Spinal cord (tissue), 10 donors: ENCODE results near the gene SPRED3. TPM values are rescaled to one million over a fixed set of nuclear protein-coding genes. Genes with fewer than 3 reads are reported as not detected.

Experiments used
- DNase-seq, 6 donors: peaks; one replicate each; pipeline versions ENCODE4 v3.0.0 to v3.0.0-alpha.2; 2013 to 2015; ENCODE audit warnings: low spot score in 6 of 6, low read depth in 4 of 6
- H3K27ac ChIP-seq: one replicate; pipeline ENCODE4 v1.5.1; 2013; ENCODE audit warnings: low read depth, low read length, control low read depth
- H3K27me3 ChIP-seq: one replicate; pipeline ENCODE4 v1.6.1; 2013; ENCODE audit warnings: low read length; ENCODE audit not compliant: control insufficient read depth, insufficient read depth
- H3K36me3 ChIP-seq: one replicate; pipeline ENCODE4 v1.6.1; 2013; ENCODE audit warnings: low read length; ENCODE audit not compliant: control insufficient read depth, insufficient read depth
- H3K4me1 ChIP-seq: one replicate; pipeline ENCODE4 v1.6.1; 2013; ENCODE audit warnings: low read length; ENCODE audit not compliant: control insufficient read depth, insufficient read depth
- H3K4me3 ChIP-seq: one replicate; pipeline ENCODE4 v1.5.1; 2013; ENCODE audit warnings: low read depth, low read length, control low read depth
- H3K9me3 ChIP-seq: one replicate; pipeline ENCODE4 v1.6.1; 2013; ENCODE audit warnings: low read length; ENCODE audit not compliant: control insufficient read depth, insufficient read depth
- WGBS: methylation state at CpG from one replicate; pipeline ENCODE4 v1.1.5; 2013; ENCODE audit warnings: missing lambda C conversion rate; ENCODE audit not compliant: insufficient coverage; 5-methylcytosine and 5-hydroxymethylcytosine counted together
- polyA plus RNA-seq, 2 donors: library from polyadenylated mRNA; unstranded; fragments of 120-200 nt; gene quantifications; one replicate each; pipeline ENCODE4 v1.2.1, GENCODE V29; 2013; ENCODE audit not compliant: insufficient read length in 2 of 2
- total RNA-seq, 2 donors: library from RNA; depleted of rRNA in 1 of 2; stranded (reverse); fragments of 120-200 nt in 1 of 2; fragments of >200 nt in 1 of 2; gene quantifications; one replicate each; pipeline versions ENCODE4 v1.2.3 to v1.2.4, GENCODE V29; 2013 to 2014
- donor health status: healthy.

Gene SPRED3
- total and polyA plus RNA-seq, 4 donors, result 1.3 to 9.3 (median 5.1) TPM

GRCh38 chr19:38389957-38390924 lies 1.7 kb downstream of the SPRED3 start:
- Histone ChIP-seq H3K9me3 (no peaks in the 10 kb centered on the region), H3K36me3 (peaks cover 34% of the 10 kb centered on the region), H3K27ac (no peak overlapping the region), H3K4me3 (no peak overlapping the region), H3K27me3 (peaks cover 37% of the 10 kb centered on the region), H3K4me1 (peaks cover 46% of the 10 kb centered on the region)
- WGBS, result 32% methylated on average over 17 of the region's 22 CpGs
- no peak for DNase-seq

DNA sequence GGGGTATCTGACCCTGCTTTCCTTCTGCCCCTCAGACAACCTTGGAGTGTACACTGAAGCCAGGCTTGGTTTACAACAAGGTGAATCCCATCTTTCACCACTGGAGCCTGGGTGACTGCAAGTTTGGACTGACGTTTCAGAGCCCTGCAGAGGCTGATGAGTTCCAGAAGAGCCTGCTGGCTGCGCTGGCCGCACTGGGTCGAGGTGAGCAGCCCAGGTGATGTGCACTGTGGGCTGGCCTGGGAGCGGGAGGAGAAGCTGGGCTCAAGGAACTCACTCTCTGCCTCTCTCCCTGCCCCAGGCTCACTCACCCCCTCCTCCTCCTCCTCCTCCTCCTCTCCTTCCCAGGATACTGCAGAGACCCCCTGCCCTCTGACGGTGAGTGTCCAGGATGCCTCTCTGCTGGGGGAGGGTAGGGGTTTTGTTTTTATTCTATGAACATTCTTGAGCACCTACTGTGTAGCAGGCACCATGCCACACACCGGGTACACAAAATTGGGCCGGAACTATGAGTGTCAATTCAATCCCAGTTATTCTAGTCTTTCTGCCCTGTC lies 3.5 kb downstream of the SPRED3 start:
- 62% methylated on average over 4 of the region's 8 CpGs for WGBS
- no peak for DNase-seq
- Histone ChIP-seq H3K4me3 (no peak overlapping the region), H3K9me3 (no peaks in the 10 kb centered on the region), H3K36me3 (peaks cover 25% of the 10 kb centered on the region), H3K27ac (no peak overlapping the region), H3K4me1 (peaks cover 35% of the 10 kb centered on the region), H3K27me3 (peaks cover 30% of the 10 kb centered on the region)

GRCh38 chr19:38392707-38393308 lies 4.3 kb downstream of the SPRED3 start:
- Histone ChIP-seq H3K36me3 (peaks cover 25% of the 10 kb centered on the region), H3K27ac (no peak overlapping the region), H3K4me1 (peaks cover 27% of the 10 kb centered on the region), H3K9me3 (no peaks in the 10 kb centered on the region), H3K27me3 (peaks cover 32% of the 10 kb centered on the region), H3K4me3 (no peak overlapping the region)
- no peak for DNase-seq
- 82% methylated on average over 6 of the region's 6 CpGs for WGBS

DNA sequence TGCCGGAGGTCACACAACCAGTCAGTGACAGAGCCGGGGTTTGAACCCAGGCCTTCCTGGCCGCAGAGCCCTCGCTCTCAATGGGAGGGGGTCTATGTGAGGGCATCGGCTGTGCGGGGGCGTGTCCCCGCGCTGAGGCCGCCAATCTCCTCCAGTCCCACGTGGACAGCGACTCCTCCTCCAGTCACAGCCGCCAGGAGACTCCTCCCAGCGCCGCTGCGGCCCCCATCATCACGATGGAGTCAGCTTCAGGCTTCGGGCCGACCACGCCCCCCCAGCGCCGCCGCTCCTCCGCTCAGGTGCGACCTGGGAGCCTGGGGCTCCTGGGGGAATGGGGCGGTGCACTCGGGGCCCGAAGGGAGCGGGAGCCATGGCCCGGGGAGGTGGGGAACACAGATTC lies 6.0 kb downstream of the SPRED3 start:
- peaks cover 28% of the 10 kb centered on the region for H3K27me3 ChIP-seq
- no peak for DNase-seq

DNA sequence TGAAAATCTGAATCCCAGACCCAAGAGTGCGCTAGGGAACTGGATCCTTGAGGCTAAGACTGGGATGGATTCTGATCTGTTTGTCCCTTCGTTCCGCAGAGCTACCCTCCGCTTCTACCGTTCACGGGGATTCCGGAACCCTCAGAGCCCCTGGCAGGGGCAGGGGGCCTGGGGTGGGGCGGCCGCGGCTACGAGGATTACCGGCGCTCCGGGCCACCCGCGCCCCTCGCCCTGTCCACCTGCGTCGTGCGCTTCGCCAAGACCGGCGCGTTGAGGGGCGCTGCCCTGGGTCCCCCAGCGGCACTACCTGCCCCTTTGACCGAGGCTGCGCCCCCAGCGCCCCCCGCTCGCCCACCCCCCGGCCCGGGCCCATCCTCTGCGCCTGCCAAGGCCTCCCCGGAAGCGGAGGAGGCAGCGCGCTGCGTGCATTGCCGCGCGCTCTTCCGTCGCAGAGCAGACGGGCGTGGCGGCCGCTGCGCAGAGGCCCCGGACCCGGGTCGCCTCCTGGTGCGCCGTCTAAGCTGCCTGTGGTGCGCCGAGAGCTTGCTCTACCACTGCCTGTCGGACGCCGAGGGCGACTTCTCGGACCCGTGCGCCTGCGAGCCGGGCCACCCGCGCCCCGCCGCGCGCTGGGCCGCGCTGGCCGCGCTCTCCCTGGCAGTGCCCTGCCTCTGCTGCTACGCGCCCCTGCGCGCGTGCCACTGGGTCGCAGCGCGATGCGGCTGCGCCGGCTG lies 7.1 kb downstream of the SPRED3 start:
- H3K4me1 ChIP-seq, result peaks cover 5% of the 10 kb centered on the region
- peaks cover 23% of the 10 kb centered on the region for H3K36me3 ChIP-seq
- no peaks in the 10 kb centered on the region for H3K9me3 ChIP-seq
- DNase-seq, result no peak
- peaks cover 28% of the 10 kb centered on the region for H3K27me3 ChIP-seq
- WGBS, result 28% methylated on average over 86 of the region's 86 CpGs
- no peak overlapping the region for H3K27ac ChIP-seq
- no peak overlapping the region for H3K4me3 ChIP-seq

More for the DNA sequence above, 6.0 kb downstream of the SPRED3 start:
- peaks cover 12% of the 10 kb centered on the region for H3K4me1 ChIP-seq
- H3K9me3 ChIP-seq, result no peaks in the 10 kb centered on the region
- H3K4me3 ChIP-seq, result no peak overlapping the region
- peaks cover 25% of the 10 kb centered on the region for H3K36me3 ChIP-seq
- no peak overlapping the region for H3K27ac ChIP-seq
- 17% methylated on average over 30 of the region's 30 CpGs for WGBS

DNA sequence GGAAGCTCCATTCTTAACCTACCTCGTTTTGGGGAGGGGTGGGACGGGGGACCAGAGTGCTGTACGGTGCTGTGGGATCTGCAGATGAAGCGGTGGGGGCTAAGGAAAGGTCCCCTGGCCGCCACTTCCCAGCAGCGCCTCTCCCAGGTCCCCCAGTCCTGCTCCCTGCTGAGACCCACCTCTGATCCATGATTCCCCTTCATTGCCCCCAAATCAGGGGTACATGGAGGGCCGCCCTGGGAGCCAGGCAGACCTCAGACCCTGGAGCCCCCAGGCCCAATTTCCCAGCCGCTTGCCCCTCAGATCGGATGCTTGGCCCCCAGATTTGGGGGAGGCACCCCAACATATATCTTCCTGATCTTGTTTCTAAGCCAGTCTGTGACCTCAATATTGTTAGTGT lies 10.6 kb downstream of the SPRED3 start:
- Histone ChIP-seq H3K36me3 (peaks cover 13% of the 10 kb centered on the region), H3K27me3 (peaks cover 19% of the 10 kb centered on the region), H3K27ac (no peak overlapping the region), H3K9me3 (no peaks in the 10 kb centered on the region), H3K4me3 (no peak overlapping the region), H3K4me1 (peaks cover 15% of the 10 kb centered on the region)
- 77% methylated on average over 6 of the region's 9 CpGs for WGBS
- no peak for DNase-seq

DNA sequence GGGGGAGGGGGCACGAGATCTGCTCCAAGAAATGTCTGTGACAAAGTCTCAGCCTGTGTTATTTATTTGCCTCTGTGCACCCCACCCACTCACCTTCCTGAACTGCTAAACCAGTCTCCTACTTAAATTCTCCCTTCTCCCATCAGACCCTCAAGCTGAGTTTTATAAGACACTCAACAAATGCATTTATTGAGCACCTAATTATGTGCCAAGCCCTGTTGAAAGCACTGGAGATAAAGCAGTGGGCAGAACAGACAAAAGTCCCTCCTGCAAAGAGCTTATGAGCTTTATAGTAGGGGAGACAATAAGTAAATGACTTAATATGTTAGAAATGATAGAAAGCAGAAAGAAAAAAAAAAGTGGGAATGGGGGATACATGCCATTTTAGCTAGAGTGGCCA lies 11.0 kb downstream of the SPRED3 start:
- no peak overlapping the region for H3K4me3 ChIP-seq
- 100% methylated on average over 1 of the region's 1 CpG for WGBS
- H3K27ac ChIP-seq, result no peak overlapping the region
- peaks cover 10% of the 10 kb centered on the region for H3K36me3 ChIP-seq
- no peak for DNase-seq
- H3K9me3 ChIP-seq, result no peaks in the 10 kb centered on the region
- H3K4me1 ChIP-seq, result peaks cover 16% of the 10 kb centered on the region
- peaks cover 14% of the 10 kb centered on the region for H3K27me3 ChIP-seq

- H3K27ac ChIP-seq, result no peak overlapping the region
- H3K36me3 ChIP-seq, result peaks cover 14% of the 10 kb centered on the region
- no peak overlapping the region for H3K4me3 ChIP-seq
- no peaks in the 10 kb centered on the region for H3K9me3 ChIP-seq
- H3K27me3 ChIP-seq, result peaks cover 8% of the 10 kb centered on the region
- H3K4me1 ChIP-seq, result peaks cover 17% of the 10 kb centered on the region
- WGBS, result 51% methylated on average over 5 of the region's 5 CpGs
- DNase-seq, result no peak
These were observed 11.9 kb downstream of the SPRED3 start for GRCh38 chr19:38400361-38400760.

DNA sequence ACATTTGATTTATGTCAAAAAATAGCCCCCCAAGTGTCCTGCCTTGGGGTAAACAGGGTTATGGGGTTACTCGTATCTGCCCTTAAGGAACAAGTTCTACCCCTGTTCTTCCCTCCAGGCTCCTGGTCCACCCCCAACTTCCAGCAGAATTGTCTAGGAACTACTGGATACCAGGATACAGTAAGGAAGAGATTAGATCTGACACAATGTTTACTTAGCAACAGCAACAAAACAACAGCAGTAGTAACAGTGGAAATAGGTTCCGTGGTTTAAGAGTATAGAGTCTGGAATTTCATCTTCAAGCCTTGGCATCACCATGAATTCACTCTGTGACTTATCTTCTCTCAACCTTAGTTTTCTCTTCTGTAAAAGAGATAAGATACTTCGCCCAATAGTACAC lies 12.7 kb downstream of the SPRED3 start:
- H3K27me3 ChIP-seq, result peaks cover 8% of the 10 kb centered on the region
- no CpG with 5 or more reads among the region's 3 CpGs for WGBS

More for the DNA sequence above, 12.7 kb downstream of the SPRED3 start:
- Histone ChIP-seq H3K9me3 (no peaks in the 10 kb centered on the region), H3K27ac (no peak overlapping the region), H3K4me1 (peaks cover 17% of the 10 kb centered on the region), H3K36me3 (peaks cover 16% of the 10 kb centered on the region), H3K4me3 (no peak overlapping the region)
- no peak for DNase-seq
